Measurements from ENCODE around the gene TMEM51.

GRCh38 chr1:15110867-15111230, 42.7 kb upstream of the TMEM51 start:
- no peak for TF ChIP-seq RAD21 (IDR thresholded peaks at IDR 0.05; ENCODE audit: low read length)
- TF ChIP-seq CTCF (conservative IDR thresholded peaks at IDR 0.05; ENCODE audit: low read depth, low read length) = no peak
- no peak for TF ChIP-seq RFX5 (IDR thresholded peaks at IDR 0.05; ENCODE audit: low read depth, low read length)
- TF ChIP-seq MXI1 (IDR thresholded peaks at IDR 0.05; ENCODE audit: borderline replicate concordance, low read depth, low read length) = no peak

Measured in IMR-90 (cell line).